ENCODE data around the gene RDM1. TPM values are rescaled to one million over a fixed set of nuclear protein-coding genes. Genes with fewer than 3 reads are reported as not detected.

RDM1 gene
- total RNA-seq, 1 experiment from 2014 or later, result 5.5 TPM

GRCh38 chr17:35900708-35901480 lies 29.7 kb downstream of the RDM1 start:
- TF ChIP-seq REST (IDR thresholded peaks at IDR 0.05; ENCODE audit: insufficient read depth in 1 of 2, low read depth in 2 of 2, low read length in 1 of 2), result no peak
- no peak for TF ChIP-seq TCF7L2 (IDR thresholded peaks at IDR 0.05; ENCODE audit: low read depth, low read length)
- no peak for TF ChIP-seq POLR2AphosphoS5 (IDR thresholded peaks at IDR 0.05; ENCODE audit: low read depth, low read length)
- no peak for TF ChIP-seq CTCF (IDR thresholded peaks at IDR 0.05)
- no peak for TF ChIP-seq SIN3A (IDR thresholded peaks at IDR 0.05; ENCODE audit: borderline replicate concordance, insufficient read depth, low read depth, low read length)
- H3K36me3 ChIP-seq (ENCODE audit: control insufficient read depth, insufficient read depth, low read length), result no peaks in the 10 kb centered on the region
- no peak overlapping the region for H3K27ac ChIP-seq (ENCODE audit: low read length)
- ChIA-PET CTCF (interaction anchor here (0.7 kb wide), 1 partner anchor 34 kb away, joined by 4 read pairs; no protein-coding TSS in a partner anchor), POLR2A (no interaction called here)
- no peak overlapping the region for H3K4me3 ChIP-seq (ENCODE audit: low read depth in 2 of 2, low read length in 2 of 2)
- no TSS peak for BruUV-seq (replicated peaks)
- ATAC-seq, result no peak
- intact Hi-C loops (cut with micrococcal nuclease; ENCODE audit: unreplicated experiment), result no loop called here
- in situ Hi-C loops (cut with HindIII; ENCODE audit: low pct_unique_long_range_greater_than_20kb, low sequenced_read_pairs), result no loop called here
- no peaks in the 10 kb centered on the region for H3K4me1 ChIP-seq (ENCODE audit: control insufficient read depth, insufficient read depth, low read length)
- no peaks in the 10 kb centered on the region for H3K27me3 ChIP-seq (ENCODE audit: control insufficient read depth, insufficient read depth, low read length)
- DNase-seq (ENCODE audit: low read depth, low spot score), result no peak
- no peaks in the 10 kb centered on the region for H3K9me3 ChIP-seq (ENCODE audit: control insufficient read depth, insufficient read depth, low read depth, low read length)

- H3K27me3 ChIP-seq (ENCODE audit: control insufficient read depth, insufficient read depth, low read length), result no peaks in the 10 kb centered on the region
- no peaks in the 10 kb centered on the region for H3K4me1 ChIP-seq (ENCODE audit: control insufficient read depth, insufficient read depth, low read length)
- TF ChIP-seq REST (IDR thresholded peaks at IDR 0.05; ENCODE audit: insufficient read depth in 1 of 2, low read depth in 2 of 2, low read length in 1 of 2) (no peak), CTCF (IDR thresholded peaks at IDR 0.05) (no peak), POLR2AphosphoS5 (IDR thresholded peaks at IDR 0.05; ENCODE audit: low read depth, low read length) (no peak), TCF7L2 (IDR thresholded peaks at IDR 0.05; ENCODE audit: low read depth, low read length) (no peak), SIN3A (IDR thresholded peaks at IDR 0.05; ENCODE audit: borderline replicate concordance, insufficient read depth, low read depth, low read length) (no peak)
- ATAC-seq, result no peak
- H3K27ac ChIP-seq (ENCODE audit: low read length), result no peak overlapping the region
- no peak overlapping the region for H3K4me3 ChIP-seq (ENCODE audit: low read depth in 2 of 2, low read length in 2 of 2)
- in situ Hi-C loops (cut with HindIII; ENCODE audit: low pct_unique_long_range_greater_than_20kb, low sequenced_read_pairs), result no loop called here
- no peaks in the 10 kb centered on the region for H3K36me3 ChIP-seq (ENCODE audit: control insufficient read depth, insufficient read depth, low read length)
- H3K9me3 ChIP-seq (ENCODE audit: control insufficient read depth, insufficient read depth, low read depth, low read length), result no peaks in the 10 kb centered on the region
- BruUV-seq (replicated peaks), result no TSS peak
- CTCF ChIA-PET, result interaction anchor here (0.7 kb wide), 1 partner anchor 33 kb away, joined by 4 read pairs; no protein-coding TSS in a partner anchor
- DNase-seq (ENCODE audit: low read depth, low spot score), result no peak
- POLR2A ChIA-PET, result no interaction called here
- intact Hi-C loops (cut with micrococcal nuclease; ENCODE audit: unreplicated experiment), result no loop called here
These were observed 30.3 kb downstream of the RDM1 start for GRCh38 chr17:35900280-35900679.
